COLO829 (cell line): ENCODE results near the gene FAM181A.

Experiments used
- DNase-seq: peaks from one replicate; pipeline ENCODE4 v3.0.0; 2012; ENCODE audit warnings: low spot score

The FAM181A gene

DNA sequence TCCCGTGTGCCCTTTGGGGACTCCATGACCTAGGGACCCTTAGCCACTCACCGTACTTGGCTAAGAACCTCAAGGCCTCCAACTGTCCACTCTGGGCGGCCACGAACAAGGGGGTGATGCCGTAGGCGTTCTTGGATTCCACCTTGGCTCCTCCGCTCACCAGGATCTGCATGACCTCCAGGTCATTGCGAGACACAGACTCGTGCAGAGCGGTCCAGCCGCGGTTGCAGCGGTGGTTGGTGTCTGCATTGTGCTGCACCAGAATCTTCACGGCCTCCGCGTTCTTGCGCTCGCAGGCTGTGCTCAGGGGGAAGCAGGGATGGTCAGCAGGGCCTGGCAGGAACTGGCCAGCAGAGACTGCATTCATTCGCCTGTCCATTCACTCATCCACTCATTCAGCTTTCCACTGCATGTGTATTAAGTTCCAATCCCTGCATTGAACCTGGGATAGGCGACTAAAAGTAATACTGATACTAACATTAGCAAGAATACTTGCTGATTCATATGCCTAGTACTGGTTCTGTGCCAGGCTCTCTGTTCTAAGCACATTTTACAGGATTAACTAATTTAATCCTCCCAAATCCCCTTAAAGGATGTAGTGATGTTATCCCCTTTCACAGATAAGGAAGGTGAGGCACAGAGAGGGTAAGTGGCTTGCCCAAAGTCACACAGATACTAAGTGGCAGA lies 23.9 kb downstream of the FAM181A start:
- no peak for DNase-seq

DNA sequence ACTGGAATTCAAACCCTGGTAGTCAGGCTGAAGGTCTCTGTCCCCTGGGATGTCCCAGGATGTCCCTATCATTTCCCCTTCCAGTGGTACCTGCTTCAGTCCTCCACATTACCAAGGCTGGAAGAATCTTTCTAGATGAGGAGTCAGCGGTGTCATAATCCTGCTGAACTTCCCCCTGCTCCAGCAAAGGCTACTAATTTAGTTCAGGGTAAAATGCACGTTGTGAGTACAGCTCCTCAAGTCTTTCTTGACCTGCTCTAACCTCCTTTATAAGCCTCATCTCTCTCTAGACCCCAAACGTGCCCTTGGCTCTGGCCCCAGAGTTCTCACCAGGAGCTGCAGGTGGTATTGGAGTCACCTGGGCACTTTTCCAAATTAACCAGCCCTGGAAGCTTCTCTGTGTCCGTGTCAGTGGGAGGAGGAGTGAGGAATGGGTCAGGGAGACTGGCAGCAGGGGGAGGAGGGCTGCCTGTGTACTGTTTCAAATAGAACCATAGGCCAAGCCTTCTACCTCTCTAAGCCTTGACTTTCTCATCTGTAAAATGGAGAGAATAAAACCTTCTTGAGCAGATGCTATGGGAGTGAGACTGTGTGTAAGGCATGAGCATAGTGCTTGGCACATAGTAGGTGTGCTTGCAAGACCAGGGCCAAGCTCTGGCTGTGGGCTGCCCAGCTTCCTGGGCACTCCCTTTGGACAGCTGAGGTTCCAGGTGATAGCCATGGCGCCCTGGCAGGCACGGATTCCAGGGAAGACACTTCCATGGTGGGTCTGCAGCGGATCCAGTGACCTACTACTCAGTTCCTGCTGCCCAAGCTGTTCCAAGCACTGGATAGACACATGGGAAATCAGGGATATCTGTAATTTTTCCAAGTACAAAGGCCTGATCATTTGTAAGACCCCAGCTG lies 24.7 kb downstream of the FAM181A start:
- DNase-seq: no peak

DNA sequence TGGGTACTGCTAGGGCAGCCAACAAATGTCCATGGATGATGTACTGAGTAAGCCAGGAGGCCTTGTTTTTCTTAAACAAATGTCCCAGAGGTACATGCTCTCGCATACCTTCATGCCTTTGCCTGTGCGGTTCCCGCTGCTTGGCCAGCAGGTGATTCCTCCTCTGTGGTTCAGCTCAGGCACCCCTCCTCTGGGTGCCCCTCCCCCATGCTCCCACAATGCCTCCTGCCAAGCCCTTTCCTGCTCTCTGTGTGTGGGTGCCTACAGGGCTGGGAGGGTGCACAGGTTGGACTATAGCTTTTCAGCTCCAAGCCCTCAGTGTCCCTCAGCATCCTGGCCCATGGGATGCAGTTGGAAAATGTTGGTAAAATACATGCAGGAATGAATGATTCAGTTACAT lies 25.7 kb downstream of the FAM181A start:
- DNase-seq: no peak

DNA sequence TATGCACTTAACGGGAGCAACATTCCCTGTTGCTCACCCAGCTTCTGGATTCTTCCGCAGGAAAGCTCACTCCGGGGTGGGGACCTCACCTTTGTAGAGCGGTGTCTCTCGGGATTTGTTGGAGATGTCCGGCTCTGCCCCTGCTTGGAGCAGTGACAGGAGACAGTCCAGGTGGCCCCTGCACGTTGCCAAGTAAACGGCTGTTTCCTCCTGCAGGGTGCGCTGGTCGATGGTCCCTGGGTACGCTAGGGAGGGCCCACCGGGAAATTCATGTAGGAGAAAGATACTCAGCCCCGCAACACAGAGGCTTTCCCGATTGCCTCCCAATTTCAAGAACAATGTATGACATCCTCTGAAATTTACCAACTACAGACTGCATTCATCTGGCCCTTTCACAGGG lies 26.1 kb downstream of the FAM181A start:
- DNase-seq: no peak

DNA sequence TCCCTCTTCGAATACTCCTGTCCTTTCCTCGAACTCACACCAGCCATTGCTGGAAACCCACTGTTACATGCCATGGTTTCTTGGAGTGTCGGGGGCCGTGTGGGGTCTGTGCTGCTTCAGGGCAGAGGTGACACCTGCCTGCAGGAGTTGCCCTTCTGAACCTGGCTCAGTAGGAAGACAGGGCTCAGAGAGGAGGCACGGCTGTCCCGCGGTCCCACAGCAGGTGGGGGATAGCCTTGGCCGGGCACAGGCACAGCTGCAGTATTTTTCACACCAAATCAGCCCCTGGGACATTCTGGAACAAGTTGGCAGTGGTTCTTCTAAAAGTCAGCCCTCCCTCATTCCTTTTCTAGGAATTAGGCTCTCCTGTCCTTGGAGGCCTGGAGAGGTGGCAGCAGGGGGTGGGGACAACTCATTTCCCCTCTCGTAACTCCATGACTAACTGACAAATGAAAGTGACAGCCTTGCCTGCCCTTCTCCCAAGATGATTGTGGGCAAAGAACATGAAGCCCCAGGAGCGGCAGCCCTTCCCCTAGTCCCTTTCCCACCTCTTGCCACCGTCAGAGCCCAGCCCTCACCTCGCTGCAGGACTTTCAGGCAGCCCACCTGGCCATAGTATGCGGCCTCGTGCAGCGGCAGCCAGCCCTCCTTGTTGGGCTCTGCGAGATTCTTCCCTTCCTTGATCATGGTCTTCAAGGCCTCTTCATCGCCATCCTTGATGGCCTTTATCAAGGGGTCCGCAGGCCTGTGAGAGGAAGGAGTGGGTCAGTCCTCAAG lies 26.8 kb downstream of the FAM181A start:
- DNase-seq: no peak

DNA sequence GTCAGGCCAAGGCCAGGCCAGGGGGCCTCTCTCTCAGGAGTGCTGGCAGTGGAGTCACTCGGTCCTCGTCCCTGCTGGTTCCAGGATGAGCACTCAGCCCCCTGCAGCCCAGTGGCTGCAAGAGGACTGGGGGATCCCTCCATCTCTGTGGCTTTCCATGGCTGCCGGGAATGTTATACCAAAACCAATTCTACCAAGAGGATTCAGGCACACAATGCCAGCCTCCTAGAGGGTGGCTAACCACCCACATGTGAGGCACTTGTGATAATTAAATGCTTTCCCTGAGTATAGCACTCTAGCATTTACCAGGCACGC lies 27.3 kb downstream of the FAM181A start:
- no peak for DNase-seq

DNA sequence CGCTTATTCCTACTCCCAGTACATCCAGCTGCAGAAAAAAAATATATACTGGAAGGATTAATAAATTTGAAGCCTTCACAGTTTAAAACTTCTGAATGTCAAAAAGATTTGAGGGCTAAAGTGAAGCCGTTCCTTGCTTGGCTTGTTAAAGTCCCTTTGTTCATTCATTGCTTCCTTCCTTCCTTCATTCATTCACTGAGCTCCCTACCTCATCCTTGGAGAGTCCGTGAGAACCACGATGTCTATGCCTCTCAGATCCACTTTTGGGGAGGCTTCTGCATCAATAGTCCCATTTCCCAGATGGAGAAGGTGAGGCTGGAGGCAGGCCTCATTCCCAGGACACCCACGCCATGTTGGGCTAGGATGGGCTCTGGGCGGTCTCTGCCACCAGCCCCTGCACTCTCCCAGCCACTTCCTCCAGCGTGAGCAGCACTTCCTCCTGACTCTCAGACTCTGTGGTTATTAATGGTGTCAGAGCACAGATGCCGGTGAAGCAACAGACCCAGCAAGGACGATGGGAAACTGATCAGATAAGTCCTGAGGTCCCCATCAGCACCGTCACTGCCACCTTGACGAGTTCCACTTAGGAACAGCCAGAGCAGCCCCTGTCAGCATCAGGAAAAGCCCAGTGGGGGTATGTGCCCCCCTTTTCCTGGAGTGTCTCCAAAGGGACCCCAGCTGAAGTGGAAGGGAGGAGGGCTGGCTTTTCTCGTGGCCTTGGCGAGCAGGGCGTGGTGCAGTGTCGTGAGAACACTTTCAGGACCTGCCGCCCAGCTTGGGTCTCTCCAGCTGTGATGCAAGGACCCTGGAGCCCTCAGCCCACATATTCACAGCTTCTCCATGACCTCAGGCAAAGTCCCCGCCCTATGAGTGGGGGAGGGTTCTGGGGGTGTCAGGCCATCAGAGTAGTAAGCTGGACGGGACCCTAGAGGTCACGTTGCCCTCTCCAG lies 28.0 kb downstream of the FAM181A start:
- no peak for DNase-seq

DNA sequence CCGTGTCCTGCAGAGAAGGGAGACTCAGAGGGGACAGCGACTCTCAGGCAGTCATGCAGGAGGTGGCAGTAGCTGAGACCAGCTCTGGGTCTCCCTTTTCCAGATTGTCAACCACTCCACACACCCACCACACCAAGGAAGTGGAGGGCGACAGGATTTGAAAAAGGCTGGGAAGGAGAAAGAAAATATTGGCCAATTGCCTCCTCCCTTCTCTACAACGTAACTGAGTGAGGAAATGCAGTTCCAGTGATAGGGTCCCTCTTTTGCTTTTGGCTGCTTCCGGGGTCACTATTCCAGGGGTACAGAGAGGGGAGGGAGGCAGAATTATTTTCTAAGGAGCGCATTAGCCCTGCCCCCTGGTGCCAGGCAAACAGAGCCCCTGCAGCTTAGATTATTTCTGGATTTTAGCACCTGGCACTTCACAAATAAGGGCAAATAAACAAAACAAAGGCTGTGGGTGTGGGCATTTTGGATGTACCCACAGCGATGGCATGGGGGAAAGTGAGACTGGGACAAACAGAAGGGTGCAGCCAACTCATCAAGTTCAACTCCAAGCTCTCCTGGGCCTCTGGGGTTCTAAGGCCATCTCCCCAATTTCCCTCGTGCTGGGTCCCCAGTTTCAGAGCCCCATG lies 28.8 kb downstream of the FAM181A start:
- no peak for DNase-seq

DNA sequence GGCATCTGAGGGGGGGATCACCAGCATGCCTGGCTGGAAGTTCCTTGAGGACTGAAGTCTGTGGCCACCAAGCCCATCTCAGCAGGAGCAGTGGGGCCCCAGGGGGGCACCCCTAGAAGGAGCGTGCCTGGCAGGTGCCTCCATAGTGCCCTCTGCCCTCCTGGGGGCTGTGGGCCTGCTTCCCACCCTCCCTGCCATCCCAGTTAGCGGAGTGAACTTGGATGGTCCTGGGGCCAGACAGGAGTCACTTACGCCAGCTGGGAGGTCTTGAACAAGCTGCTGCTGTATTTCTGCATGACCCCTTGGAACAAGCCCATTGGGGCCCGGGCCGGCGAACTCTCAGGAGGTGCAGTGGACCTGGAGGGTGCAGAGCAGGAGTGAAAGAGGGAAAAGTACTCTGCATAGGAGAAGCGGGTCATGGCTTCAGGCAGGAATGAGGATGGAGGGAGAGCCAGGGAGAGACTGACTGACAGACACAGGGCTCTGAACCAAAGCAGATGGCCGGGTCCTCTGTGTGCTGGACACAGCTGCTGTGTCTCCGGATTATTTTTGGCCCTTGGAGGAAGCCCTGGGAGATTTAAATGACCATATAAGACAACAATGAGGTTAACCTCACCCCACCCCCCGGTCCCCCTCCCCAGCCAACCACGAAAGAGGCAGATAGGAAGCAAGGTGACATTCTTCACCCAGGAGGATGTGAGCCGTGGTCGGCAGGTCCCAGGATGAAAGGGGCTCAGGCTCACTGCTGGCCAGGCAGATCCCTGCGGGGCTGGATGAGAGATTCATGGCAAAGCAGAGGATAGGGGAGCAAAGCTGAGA lies 29.6 kb downstream of the FAM181A start:
- DNase-seq: no peak

DNA sequence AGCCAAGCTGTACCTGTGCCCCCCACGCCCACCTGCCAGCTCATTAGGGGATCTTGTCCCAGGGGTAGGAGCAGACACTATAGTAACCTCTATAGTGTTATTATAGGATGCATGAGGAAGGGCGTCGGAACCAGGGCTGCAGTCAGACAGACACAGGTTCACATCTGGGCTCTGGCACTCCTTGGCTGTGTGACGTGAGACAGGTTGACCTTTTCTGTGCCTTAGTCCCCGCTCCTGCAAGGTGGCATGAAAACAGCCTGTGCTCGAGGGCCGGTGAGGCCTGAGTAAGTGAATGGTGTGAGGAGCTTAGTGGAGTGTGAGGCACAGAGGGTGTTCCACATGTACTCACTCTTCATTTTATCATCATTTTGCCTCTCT lies 30.2 kb downstream of the FAM181A start:
- DNase-seq: no peak

DNA sequence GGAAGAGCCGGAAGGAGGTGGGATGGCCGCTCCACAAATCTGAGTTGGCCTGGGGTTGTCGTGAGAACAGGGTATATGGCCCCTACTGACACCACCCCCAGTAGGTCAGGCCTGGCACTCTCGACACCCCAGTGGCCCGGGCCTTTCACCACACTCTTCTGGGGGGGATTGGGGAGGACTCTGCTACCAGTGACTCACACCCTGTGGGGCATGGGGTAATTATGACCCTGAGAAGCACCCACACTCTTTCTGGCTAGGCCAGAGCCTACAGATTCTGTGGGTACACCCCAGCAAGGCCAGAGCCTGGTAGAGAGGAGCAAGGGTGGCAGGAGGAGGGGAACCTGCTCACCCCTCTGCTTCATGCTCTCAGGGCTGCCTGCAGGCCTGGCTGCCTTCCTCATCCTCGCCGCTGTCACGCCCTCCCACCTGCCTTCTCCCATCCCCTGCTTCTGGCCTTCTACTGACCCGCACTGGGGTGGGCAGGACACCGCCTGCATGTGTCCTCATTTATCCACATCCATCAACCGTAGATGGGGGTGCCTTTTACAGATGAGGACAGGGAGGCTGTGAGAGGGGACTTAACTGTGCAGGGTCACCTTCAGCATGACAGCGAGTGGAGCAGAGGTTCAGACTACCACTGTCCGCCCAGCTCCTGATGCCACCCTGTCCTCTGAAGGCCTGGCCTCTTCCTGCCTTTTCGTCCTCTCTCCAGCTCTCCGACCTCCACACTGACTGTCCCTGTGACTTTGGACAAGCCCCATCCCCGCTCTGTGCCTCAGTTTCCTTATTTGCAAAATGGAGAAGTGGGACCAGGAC lies 30.8 kb downstream of the FAM181A start:
- DNase-seq: no peak

DNA sequence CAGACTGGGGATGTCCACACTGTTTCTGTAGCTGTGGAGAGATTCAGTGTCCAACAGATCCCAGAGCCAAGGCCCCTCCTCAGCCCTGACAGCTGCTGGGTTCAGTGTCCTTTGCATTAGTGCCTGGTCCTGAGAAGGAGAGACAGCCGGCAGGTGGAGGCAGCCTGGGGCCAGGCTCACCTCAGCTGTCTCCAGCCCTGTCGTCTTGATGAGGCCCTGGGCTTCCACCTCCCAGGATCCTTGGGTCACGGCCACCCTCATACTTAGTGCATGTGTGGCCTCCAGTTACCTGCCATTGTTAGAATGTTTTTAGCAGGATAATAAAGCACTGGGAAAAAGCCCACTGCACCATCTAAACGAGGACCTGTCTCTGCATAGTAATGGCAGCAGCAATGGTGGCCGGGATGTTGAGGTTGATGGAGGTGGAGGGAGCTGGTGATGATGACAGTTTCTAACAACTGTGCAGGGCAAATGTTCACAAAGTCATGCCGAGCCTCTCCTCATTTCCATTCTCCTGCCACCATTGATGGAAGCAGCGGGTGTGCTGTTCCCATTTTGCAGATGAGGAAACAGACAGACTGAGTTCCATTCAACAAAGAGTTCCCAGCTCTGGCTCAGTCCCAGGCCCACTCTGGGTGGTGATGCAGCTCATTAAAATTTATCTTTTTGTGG lies 31.6 kb downstream of the FAM181A start:
- DNase-seq: no peak

DNA sequence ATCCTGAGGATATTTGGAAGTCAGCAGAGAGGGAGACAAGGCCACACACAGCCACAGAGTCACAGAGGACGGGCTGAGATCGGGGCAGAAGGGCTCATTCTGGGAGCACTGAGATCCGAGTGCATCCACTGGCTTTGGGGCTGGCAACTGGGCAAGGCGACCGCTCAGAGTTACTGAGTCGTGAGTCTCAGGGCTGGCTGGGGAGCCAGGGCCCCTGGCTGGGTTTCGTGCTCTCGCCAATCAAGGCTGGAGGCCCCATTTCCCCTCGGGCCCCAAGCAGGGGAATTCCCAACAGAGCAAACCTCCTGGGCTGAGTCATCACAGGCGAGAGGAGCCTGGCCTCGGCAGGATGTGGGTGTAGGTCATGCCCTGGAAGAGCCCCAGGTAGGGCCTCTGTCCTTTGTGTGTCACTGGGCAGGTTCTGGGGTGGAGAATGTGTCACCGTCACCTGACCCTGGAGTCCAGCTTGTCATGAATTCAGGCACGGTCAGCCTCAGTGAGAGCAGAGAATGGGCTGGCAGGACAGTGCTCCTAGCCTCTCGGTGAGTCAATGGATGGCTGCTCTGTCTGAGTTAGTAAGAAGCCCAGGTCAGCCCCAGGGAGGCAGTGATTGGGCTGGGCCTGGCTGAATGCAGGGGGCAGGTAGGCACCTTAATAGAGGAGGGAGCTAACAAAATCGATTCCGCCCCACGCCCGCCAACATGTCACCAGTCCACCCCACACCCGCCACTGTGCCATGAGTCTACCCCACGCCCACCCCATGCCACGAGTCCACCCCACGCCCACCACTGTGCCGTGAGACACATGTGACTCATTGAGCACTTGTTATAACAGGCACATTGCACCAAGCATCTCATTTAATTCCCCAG lies 32.3 kb downstream of the FAM181A start:
- DNase-seq: peak; percentile 91

DNA sequence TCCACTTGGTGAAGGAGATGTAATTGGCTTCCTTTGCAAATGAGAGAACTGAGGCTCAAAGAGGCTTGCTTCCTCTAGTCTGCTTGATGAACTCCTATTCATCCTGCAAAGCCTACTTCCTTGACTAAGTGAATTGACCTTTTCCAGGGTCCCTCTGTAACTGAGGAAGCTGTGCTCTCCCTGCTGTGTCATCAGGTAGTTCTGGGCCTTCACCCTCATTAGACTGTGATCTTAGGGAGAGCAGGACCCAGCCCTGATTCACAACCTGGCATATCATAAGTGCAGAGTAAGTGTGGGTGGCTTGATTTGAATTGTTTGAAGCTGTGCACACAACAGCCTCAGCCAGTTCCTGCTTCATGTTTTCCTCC lies 32.9 kb downstream of the FAM181A start:
- peak; percentile 9 for DNase-seq

DNA sequence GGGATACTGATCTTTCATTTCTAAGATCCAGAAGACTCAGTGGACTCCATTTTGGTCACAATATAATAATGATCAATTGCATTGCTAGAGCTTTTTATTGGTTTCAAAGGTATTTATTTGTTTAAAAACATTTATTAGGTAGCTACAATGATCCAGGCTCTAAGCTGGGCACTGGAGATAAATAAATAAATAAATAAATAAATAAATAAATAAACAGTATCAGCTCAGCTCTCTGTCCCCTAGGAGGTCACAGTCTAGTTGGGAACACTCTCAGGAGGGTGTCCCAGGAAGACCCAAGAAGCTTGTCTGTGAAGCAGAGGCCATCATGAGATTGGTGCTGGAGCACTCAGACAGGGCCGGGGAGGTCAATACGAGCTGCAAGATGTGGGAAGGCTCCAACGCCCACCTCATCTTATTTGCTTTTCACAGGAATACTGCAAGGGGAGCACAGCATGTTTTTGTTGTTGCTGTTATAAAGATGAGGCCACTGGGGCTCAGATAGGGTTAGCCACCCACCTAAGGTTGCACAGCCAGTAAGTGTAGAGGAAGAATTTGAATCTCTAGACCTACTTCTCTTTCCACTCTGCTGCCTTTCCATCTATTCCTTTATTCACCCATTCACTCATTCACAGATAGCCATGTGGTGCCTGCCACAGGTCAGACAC lies 33.8 kb downstream of the FAM181A start:
- no peak for DNase-seq

DNA sequence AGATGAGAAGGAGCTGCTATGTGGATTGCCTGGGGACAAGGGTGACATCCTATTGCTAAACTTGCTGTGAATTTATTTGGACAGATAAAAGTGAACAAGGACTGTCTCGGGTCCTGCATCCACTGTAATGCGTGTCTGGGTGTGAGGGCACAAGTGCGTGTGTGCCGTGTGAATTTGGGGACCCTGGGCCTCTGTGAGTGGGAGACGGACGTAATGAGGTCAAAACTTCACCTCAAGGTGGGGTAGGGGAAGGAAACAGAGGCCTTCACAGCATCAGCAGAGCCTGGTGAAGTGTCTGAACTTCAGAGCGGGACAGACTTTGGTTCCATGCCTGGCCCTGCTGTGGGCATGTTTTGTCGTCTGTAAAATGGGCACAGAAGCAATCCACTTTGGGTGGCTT lies 34.5 kb downstream of the FAM181A start:
- no peak for DNase-seq
